Osteocyte (in vitro differentiated cells): ENCODE measurements around the gene PHF20. TPM values are rescaled to one million over a fixed set of nuclear protein-coding genes. Genes with fewer than 3 reads are reported as not detected.
A peak's percentile ranks its signal among the peaks of the same experiment; 100 is the strongest.

Experiments
- DNase-seq: peaks from one replicate; pipeline ENCODE4 v3.0.0; 2021; ENCODE audit warnings: mixed read lengths; ENCODE audit not compliant: unreplicated experiment; ENCODE audit errors: extremely low spot score
- H3K27ac Mint-ChIP-seq: one replicate; pipeline ENCODE4 v1.8.0; 2021; ENCODE audit warnings: mild to moderate bottlenecking, mixed read lengths; ENCODE audit not compliant: unreplicated experiment
- H3K27me3 Mint-ChIP-seq: one replicate; pipeline ENCODE4 v1.8.0; 2021; ENCODE audit warnings: mixed read lengths; ENCODE audit not compliant: unreplicated experiment
- H3K36me3 Mint-ChIP-seq: one replicate; pipeline ENCODE4 v1.8.0; 2021; ENCODE audit warnings: mixed read lengths; ENCODE audit not compliant: unreplicated experiment
- H3K4me1 Mint-ChIP-seq: one replicate; pipeline ENCODE4 v1.8.0; 2021; ENCODE audit warnings: mixed read lengths; ENCODE audit not compliant: unreplicated experiment
- H3K4me3 Mint-ChIP-seq: one replicate; pipeline ENCODE4 v1.8.0; 2021; ENCODE audit warnings: mild to moderate bottlenecking, moderate library complexity, mixed read lengths; ENCODE audit not compliant: unreplicated experiment
- H3K9me3 Mint-ChIP-seq: one replicate; pipeline ENCODE4 v1.8.0; 2021; ENCODE audit warnings: mixed read lengths; ENCODE audit not compliant: unreplicated experiment
- total RNA-seq: library from RNA; stranded (reverse); gene quantifications from 2 replicates; pipeline ENCODE4 v1.2.1, GENCODE V29; 2021
- TF ChIP-seq, protein P1 (sequence below): fragments of 200-600 bp; sonication (generic); IDR thresholded peaks from 2 replicates; pipeline ENCODE4 v1.5.0; 2021; ENCODE audit warnings: antibody characterized with exemption, mild to moderate bottlenecking, moderate library complexity

Gene PHF20
- total RNA-seq, 1 donor from 2014 or later: 38.1 TPM

GRCh38 chr20:35963878-35964277 lies 192.1 kb downstream of the PHF20 start:
- peaks cover 6% of the 10 kb centered on the region for H3K27me3 Mint-ChIP-seq
- H3K36me3 Mint-ChIP-seq: no peaks in the 10 kb centered on the region
- H3K4me1 Mint-ChIP-seq: no peaks in the 10 kb centered on the region
- H3K4me3 Mint-ChIP-seq: no peak overlapping the region
- DNase-seq: no peak
- H3K9me3 Mint-ChIP-seq: no peaks in the 10 kb centered on the region
- TF ChIP-seq, protein P1, sequence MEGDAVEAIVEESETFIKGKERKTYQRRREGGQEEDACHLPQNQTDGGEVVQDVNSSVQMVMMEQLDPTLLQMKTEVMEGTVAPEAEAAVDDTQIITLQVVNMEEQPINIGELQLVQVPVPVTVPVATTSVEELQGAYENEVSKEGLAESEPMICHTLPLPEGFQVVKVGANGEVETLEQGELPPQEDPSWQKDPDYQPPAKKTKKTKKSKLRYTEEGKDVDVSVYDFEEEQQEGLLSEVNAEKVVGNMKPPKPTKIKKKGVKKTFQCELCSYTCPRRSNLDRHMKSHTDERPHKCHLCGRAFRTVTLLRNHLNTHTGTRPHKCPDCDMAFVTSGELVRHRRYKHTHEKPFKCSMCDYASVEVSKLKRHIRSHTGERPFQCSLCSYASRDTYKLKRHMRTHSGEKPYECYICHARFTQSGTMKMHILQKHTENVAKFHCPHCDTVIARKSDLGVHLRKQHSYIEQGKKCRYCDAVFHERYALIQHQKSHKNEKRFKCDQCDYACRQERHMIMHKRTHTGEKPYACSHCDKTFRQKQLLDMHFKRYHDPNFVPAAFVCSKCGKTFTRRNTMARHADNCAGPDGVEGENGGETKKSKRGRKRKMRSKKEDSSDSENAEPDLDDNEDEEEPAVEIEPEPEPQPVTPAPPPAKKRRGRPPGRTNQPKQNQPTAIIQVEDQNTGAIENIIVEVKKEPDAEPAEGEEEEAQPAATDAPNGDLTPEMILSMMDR: no peak
- no peak overlapping the region for H3K27ac Mint-ChIP-seq

DNA sequence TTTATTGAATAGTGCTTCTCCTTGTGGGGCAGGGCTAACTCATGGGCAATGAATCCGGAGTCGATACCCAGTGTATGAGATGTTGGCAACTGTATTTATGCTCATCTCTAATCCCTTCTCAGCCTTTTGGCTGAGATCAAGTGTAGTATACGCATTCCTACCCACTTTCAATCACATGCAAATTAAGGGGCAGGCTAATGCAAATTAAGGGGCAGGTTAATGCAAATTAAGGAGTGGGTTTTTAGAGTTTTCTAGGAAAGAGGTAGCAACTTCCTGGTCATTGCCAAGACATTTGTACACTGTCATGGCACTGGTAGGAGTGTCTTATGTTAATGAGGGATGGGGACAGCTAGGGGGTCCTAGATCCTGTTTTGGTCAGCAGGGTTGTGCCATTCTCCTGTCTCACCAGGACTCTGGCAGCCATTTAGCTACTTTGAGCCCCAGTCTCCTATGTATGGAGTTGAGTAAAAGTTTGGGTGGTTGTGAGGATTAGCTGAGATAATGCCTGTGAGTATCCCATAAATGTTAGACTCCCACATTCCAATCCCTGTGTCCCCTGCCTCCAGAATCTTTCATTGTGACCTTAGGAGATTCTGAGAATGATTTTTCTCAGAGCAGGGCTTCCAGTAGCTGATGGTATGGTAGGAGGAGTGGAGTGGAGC lies 196.3 kb downstream of the PHF20 start, which contains the start of gene CNBD2:
Gene CNBD2 (plus strand): TSS at position 612 of the 662 bp plus-strand sequence. CDS start 173 bp downstream, outside the sequence.
- no peak within 1 kb of the TSS for H3K4me3 Mint-ChIP-seq
- peaks cover 6% of the 10 kb centered on the region for H3K4me1 Mint-ChIP-seq
- peaks cover 9% of the 10 kb centered on the region for H3K27me3 Mint-ChIP-seq
- no peaks in the 10 kb centered on the region for H3K9me3 Mint-ChIP-seq
- no peaks in the 10 kb centered on the region for H3K36me3 Mint-ChIP-seq
- TF ChIP-seq, protein P1: no peak
- DNase-seq: no peak
- H3K27ac Mint-ChIP-seq: no peak within 1 kb of the TSS

DNA sequence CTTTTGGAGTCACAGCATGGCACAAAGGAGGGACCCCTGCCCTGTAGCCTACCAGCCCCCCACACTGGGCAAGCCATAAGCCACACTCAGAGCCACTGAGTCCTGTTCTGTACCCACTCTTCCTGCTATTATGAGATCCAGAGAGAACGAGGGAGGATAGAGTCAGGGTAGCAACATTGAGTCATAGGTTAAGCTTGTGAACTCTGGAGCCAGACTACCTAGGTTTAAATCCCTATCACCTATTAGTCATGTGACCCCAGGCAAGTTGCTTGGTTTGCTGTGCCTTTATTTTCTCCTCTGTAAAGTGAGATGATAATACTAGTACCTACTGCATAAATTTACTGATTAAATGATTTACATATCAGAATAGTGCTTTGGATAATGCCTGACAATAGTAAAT lies 197.1 kb downstream of the PHF20 start:
- Mint-ChIP-seq H3K4me3 (no peak overlapping the region), H3K27ac (no peak overlapping the region), H3K4me1 (peaks cover 6% of the 10 kb centered on the region), H3K27me3 (peaks cover 9% of the 10 kb centered on the region), H3K9me3 (no peaks in the 10 kb centered on the region), H3K36me3 (no peaks in the 10 kb centered on the region)
- no peak for DNase-seq
- TF ChIP-seq, protein P1: no peak

- no peak for DNase-seq
- TF ChIP-seq, protein P1: no peak
- H3K9me3 Mint-ChIP-seq: no peaks in the 10 kb centered on the region
- H3K36me3 Mint-ChIP-seq: no peaks in the 10 kb centered on the region
- H3K4me3 Mint-ChIP-seq: no peak overlapping the region
- peaks cover 9% of the 10 kb centered on the region for H3K27me3 Mint-ChIP-seq
- H3K27ac Mint-ChIP-seq: peak overlapping the region; percentile 94
- H3K4me1 Mint-ChIP-seq: peaks cover 8% of the 10 kb centered on the region
These were observed 200.2 kb downstream of the PHF20 start for GRCh38 chr20:35971981-35972380.

GRCh38 chr20:35972462-35972861 lies 200.6 kb downstream of the PHF20 start:
- Mint-ChIP-seq H3K27me3 (peaks cover 9% of the 10 kb centered on the region), H3K27ac (peak overlapping the region; percentile 94), H3K9me3 (no peaks in the 10 kb centered on the region), H3K36me3 (no peaks in the 10 kb centered on the region), H3K4me3 (no peak overlapping the region), H3K4me1 (peaks cover 8% of the 10 kb centered on the region)
- TF ChIP-seq, protein P1: no peak
- no peak for DNase-seq
